SJSA1 (cell line): ENCODE data around the gene TMEM132E. TPM values are rescaled to one million over a fixed set of nuclear protein-coding genes. Genes with fewer than 3 reads are reported as not detected.

ENCODE experiments used
- DNase-seq, 2 experiments: peaks; one replicate each; pipeline ENCODE4 v3.0.0-alpha.2; 2015 to 2020; ENCODE audit warnings: low spot score in 2 of 2, low read depth in 1 of 2
- H3K27ac ChIP-seq: fragments of 250-450 bp; sonication (Bioruptor Pico); 2 replicates; pipeline ENCODE4 v1.5.1; 2020; ENCODE audit warnings: mild to moderate bottlenecking, moderate library complexity
- H3K27me3 ChIP-seq: fragments of 250-450 bp; sonication (Bioruptor Pico); replicated peaks from 2 replicates; pipeline ENCODE4 v1.5.1; 2020; ENCODE audit warnings: mild to moderate bottlenecking, moderate library complexity
- H3K36me3 ChIP-seq: fragments of 250-450 bp; sonication (Bioruptor Pico); 2 replicates; pipeline ENCODE4 v1.5.1; 2020; ENCODE audit warnings: mild to moderate bottlenecking
- H3K4me1 ChIP-seq: fragments of 250-450 bp; sonication (Bioruptor Pico); replicated peaks from 2 replicates; pipeline ENCODE4 v1.6.1; 2021; ENCODE audit warnings: mild to moderate bottlenecking
- H3K4me3 ChIP-seq: fragments of 250-450 bp; sonication (Bioruptor Pico); 2 replicates; pipeline ENCODE4 v1.5.1; 2020; ENCODE audit warnings: mild to moderate bottlenecking
- H3K9me3 ChIP-seq: fragments of 250-450 bp; sonication (Bioruptor Pico); replicated peaks from 2 replicates; pipeline ENCODE4 v1.5.1; 2020; ENCODE audit warnings: mild to moderate bottlenecking
- total RNA-seq: library from RNA; depleted of rRNA; stranded (reverse); fragments of >200 nt; shearing (Covaris generic); gene quantifications from 2 replicates; pipeline ENCODE4 v1.2.3, GENCODE V29; 2014

The TMEM132E gene
- total RNA-seq, 1 experiment from 2014 or later = 0.03 TPM

DNA sequence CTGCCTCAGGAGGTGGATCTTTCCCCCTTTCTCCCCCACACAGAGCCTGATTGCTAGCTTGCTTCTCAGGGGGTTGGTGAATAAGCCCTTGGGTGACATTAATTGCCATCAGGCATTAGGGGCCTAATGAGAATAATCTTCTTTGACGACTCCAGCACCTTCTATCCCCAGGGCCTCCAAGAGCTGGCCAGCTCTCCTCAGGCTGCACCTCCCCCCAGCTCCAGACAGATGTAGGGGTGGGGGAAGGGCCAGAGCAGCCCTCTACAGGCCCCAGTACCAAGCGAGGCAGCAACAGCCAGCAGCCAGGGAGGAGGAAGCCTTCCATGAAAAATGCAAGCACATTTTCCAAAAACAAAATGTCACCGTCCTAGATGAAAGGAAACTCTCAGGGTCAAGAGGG, 1.4 kb upstream of the TMEM132E start:
- Histone ChIP-seq H3K36me3 (no peaks in the 10 kb centered on the region), H3K27me3 (peaks cover 73% of the 10 kb centered on the region), H3K4me3 (no peak overlapping the region), H3K9me3 (no peaks in the 10 kb centered on the region), H3K27ac (no peak overlapping the region), H3K4me1 (peaks cover 7% of the 10 kb centered on the region; the same call in 1 of the 2 replicates)
- DNase-seq = no peak

DNA sequence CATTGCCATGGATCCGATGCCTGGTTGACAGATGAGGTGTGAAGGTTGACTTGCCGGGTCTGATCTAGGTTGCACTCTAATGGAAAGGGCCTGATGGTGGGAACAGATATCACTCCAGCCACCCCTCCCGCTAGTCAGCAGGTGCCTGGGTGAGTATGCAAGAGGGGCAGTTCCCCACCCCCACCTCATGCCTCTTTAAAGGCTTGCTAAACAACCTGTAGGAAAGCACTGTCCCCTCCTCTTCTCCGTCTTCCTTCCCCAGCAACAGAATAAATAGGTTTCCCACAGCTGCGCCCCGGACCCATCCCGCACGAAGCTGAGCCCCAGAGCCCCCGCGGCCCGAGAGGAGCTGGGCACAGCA, 746 bp upstream of the TMEM132E start:
- DNase-seq = no peak
- no peak overlapping the region for H3K4me3 ChIP-seq
- no peaks in the 10 kb centered on the region for H3K36me3 ChIP-seq
- H3K4me1 ChIP-seq = peaks cover 7% of the 10 kb centered on the region; the same call in 1 of the 2 replicates
- peaks cover 77% of the 10 kb centered on the region for H3K27me3 ChIP-seq
- no peaks in the 10 kb centered on the region for H3K9me3 ChIP-seq
- H3K27ac ChIP-seq = no peak overlapping the region

DNA sequence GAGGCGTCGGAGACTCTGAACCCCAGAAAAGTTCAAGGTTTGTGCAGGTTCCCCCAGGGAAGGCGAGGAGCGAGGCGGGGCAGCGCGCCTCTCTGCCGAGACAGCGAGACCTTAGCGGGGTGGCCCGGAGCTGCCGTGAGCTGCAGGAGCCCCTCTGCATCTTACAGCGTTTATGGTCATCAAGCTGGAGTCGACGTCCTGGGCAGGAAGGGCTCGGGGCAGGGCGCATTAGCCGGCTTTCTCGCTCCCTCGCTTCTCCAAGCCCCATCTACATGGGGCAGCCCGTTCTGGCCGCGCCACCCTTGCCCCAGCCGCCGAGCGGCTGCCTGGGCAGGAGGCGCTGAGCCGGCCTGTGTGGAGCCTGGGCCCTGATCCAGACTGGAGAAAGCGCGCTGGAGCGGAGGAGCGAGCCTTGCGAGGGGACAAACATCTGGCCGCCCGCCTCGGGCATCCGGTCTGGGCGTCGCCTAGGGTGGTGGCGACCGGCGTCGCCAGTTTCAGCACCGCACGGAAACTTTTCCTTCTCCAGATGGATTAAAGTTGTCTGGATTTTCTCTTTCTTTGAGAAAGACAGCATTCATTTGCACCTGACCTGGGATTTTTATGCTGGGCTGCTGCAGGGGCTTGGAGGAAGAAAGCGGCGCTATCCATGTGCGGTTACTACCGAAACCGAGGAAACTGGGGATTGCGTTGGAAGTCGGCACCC, 750 bp downstream of the TMEM132E start:
- no peak for DNase-seq
- H3K27me3 ChIP-seq = peaks cover 85% of the 10 kb centered on the region

DNA sequence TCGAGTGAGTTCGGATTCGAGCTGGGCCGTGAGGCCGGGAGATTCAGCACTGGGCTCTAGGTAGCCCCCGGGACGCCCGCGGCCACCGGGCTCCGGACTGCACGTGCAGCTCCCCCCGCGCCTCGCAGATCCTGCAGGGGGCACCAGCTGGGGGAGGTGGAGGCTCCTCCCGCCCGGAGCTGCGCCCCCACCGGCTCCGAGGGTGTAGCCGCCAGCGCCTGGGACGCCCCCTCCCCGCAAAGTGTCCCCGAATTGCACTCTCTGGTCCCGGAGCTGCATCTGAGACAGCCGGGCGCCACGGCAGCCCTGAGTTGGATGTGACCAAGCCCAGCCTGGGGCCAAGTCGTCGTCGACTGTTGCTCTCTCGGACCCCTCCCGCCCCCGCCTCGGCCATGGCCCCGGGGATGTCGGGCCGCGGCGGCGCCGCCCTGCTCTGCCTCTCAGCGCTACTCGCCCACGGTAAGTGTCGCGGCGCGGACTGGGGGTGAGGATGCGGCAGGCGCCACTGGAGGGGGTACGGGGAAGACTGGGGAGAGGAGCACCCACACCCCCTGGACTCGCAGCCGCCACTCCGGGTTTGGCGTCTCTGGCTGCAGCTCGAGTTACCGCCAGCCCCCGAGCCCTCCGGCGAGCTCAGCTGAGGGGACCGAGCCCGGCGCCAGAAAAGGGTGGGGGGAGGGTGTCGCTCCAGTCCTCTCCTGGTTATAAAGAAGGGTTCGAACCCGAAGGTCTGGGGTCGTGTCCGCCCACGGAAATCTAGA, 1.5 kb downstream of the TMEM132E start:
- no peak overlapping the region for H3K27ac ChIP-seq
- peaks cover 7% of the 10 kb centered on the region; the same call in 1 of the 2 replicates for H3K4me1 ChIP-seq
- DNase-seq = no peak
- H3K36me3 ChIP-seq = no peaks in the 10 kb centered on the region
- peaks cover 88% of the 10 kb centered on the region for H3K27me3 ChIP-seq
- H3K9me3 ChIP-seq = no peaks in the 10 kb centered on the region
- no peak overlapping the region for H3K4me3 ChIP-seq

More for the DNA sequence above, 750 bp downstream of the TMEM132E start:
- H3K36me3 ChIP-seq = no peaks in the 10 kb centered on the region
- H3K9me3 ChIP-seq = no peaks in the 10 kb centered on the region
- no peak overlapping the region for H3K4me3 ChIP-seq
- no peak overlapping the region for H3K27ac ChIP-seq
- H3K4me1 ChIP-seq = peaks cover 7% of the 10 kb centered on the region; the same call in 1 of the 2 replicates

DNA sequence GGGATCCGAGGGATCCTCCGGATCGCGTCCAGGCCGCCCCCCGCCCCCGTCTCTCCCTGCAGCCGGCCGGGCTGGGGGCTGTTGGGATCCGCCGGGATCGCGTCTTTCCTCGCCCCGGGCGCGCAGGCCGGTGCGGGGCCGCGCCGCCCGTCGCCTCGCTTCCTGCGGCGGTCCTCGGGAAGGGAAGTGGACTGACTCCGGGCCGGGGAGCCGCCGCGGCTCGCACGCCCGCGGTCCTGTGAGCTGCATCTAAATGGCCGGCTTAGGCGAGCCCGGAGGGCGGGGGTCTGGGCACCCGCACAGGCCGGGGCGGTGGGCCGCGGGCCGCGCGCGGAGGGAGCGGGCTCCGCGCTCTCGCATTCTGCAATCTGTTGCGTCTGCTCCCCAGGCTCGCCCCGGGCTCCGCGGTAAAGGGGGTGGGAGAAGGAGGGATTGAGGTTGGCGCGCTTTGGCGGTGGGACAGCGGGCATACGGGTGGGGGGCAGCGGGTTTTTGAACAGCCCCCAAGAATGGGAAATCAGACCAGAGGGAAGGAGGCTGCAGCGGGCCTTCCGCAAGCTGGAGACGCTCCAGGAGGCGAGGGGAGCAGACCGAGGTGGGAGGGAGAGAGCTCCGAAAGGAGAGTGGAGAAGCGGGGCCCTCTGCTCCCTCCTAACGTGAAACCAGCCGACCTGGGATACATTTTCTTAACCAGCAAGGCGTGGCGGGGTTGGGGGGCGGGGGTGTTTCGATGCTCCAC, 2.2 kb downstream of the TMEM132E start:
- Histone ChIP-seq H3K4me3 (no peak overlapping the region), H3K27me3 (peaks cover 83% of the 10 kb centered on the region), H3K27ac (no peak overlapping the region), H3K4me1 (peaks cover 7% of the 10 kb centered on the region; the same call in 1 of the 2 replicates), H3K9me3 (no peaks in the 10 kb centered on the region), H3K36me3 (no peaks in the 10 kb centered on the region)
- no peak for DNase-seq

DNA sequence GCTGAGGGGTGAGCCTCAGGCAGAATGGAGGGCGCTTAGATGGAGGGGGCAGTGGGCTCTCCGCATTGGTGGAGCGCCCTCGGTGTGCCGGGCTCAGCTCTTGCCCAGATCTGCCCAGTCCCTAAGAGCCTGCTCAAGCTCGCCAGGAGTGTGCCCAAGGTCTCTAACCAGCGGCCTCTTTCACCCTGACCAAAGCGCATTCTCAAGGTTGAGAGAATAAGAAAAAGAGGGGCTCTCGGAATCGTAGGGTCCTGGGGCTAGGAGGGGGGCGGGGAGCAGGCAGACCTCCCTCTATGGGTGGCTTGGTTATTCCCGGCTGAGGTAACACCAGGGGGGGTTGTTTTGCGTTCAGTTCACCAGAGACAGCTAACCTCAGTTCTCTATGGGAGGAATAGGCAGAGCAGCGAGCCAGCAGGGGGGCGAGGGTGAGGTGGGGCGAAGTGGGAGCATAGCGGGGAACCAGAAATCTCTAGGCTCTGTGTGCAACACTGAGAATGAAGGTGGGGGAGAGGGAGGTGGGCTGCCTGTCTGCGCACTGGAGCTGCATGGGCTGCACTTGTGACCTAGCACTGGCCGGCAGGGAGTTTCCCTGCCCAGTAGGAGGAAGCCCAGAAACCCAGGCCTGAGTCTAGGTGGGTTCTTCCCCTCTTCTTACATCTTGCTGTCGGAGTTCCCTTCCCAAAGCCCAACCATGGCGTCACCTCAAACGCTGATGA, 3.0 kb downstream of the TMEM132E start:
- Histone ChIP-seq H3K27me3 (peaks cover 76% of the 10 kb centered on the region), H3K4me1 (peaks cover 7% of the 10 kb centered on the region; the same call in 1 of the 2 replicates), H3K9me3 (no peaks in the 10 kb centered on the region), H3K27ac (no peak overlapping the region), H3K36me3 (no peaks in the 10 kb centered on the region), H3K4me3 (no peak overlapping the region)
- no peak for DNase-seq

DNA sequence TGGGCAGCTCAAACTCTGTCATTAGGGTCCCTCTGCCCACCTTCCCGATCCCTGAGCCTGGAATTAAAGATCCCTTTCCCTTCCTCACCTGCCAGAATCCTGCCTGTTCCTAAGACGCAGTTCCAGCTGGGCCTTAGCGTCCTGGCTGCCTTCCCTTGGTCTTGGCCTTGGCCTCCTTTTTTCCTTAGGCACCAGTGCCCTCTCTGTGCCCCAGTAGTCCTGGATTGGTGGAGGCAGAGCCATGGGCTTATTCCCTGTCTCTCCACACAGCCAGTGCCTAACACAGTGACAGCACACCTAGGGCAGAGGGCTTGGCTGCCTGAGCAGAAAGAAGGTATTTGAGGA, 3.5 kb downstream of the TMEM132E start:
- Histone ChIP-seq H3K27me3 (peaks cover 71% of the 10 kb centered on the region), H3K4me3 (no peak overlapping the region), H3K27ac (no peak overlapping the region), H3K9me3 (no peaks in the 10 kb centered on the region), H3K36me3 (no peaks in the 10 kb centered on the region), H3K4me1 (peaks cover 7% of the 10 kb centered on the region; the same call in 1 of the 2 replicates)
- DNase-seq = no peak

DNA sequence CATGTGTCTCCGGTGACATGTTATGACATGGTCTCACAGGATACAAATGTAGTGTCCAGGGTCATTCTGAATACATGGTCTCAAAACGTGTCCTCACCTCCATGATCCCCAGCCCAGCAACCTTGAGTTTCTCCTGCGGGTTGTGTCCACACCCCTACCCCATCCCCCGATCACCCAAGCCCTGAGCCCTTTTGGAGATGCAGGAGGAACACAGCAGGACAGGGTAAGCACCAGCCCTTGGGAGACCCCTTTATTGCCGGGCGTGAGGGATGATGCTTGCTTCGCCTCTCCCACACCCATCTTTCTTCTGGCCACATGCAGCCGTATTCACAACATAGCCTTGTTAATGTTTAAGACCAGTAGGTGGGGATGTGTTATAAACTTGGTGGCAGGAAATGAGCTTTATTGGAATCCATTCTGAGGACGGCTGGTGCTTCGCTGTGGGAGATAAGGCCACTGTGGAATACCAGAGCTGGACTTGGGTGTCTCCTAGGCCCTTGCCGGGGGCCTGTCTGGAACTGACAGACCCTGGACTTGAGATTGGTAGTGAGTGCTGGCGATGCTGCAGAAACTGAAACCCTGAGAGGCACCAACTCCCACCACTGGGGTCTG, 5.5 kb downstream of the TMEM132E start:
- DNase-seq = no peak
- H3K27me3 ChIP-seq = peaks cover 50% of the 10 kb centered on the region

DNA sequence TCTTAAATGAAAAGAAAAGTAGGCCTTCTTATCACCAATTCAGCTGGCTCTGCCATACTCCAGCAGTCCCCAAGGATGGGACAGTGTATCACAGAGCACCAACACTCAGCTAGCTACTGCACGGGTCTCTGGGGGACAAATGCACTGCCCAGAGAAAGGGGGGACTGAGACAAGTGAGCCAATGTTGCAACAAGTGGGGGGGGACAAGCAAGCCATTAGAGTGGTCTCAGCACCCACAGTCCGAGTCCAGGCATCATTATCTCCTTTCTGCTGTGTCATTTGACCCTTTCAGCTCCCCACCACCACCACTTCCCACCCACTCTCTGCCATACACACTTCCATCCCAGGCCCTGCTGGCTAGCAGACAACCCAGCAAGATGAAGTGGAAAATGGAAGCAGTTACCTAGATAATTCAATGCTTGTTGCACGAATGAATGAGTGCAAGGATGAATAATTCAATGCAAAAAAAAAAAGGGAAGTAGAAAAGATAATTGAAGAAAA, 7.0 kb downstream of the TMEM132E start:
- no peaks in the 10 kb centered on the region for H3K9me3 ChIP-seq
- H3K4me1 ChIP-seq = no peaks in the 10 kb centered on the region
- no peaks in the 10 kb centered on the region for H3K36me3 ChIP-seq
- no peak overlapping the region for H3K4me3 ChIP-seq
- H3K27me3 ChIP-seq = peaks cover 41% of the 10 kb centered on the region
- H3K27ac ChIP-seq = no peak overlapping the region
- no peak for DNase-seq

More for the DNA sequence above, 5.5 kb downstream of the TMEM132E start:
- no peaks in the 10 kb centered on the region for H3K36me3 ChIP-seq
- no peak overlapping the region for H3K4me3 ChIP-seq
- no peak overlapping the region for H3K27ac ChIP-seq
- H3K4me1 ChIP-seq = no peaks in the 10 kb centered on the region; the same call in 1 of the 2 replicates
- H3K9me3 ChIP-seq = no peaks in the 10 kb centered on the region

DNA sequence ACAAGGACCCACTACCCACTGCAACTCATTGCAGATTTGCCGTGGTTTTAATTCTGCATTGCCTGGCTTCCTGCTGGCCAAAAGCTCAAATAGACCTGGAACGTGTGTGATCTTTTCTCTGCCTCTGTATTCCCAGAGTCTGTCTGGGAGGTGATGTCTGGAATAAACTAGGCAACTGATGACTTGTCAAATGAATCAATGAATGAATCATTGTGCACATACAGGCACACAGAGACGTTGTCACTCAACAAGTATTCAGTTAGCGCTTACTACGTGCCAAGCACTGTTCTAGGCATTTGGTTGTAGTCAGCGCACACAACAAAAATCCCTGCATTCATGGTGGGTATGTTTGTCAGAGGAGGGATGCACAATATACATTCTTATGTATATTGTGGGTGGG, 8.9 kb downstream of the TMEM132E start:
- no peak for DNase-seq
- Histone ChIP-seq H3K27ac (no peak overlapping the region), H3K27me3 (peaks cover 26% of the 10 kb centered on the region), H3K36me3 (no peaks in the 10 kb centered on the region), H3K4me3 (no peak overlapping the region), H3K9me3 (no peaks in the 10 kb centered on the region), H3K4me1 (no peaks in the 10 kb centered on the region)

DNA sequence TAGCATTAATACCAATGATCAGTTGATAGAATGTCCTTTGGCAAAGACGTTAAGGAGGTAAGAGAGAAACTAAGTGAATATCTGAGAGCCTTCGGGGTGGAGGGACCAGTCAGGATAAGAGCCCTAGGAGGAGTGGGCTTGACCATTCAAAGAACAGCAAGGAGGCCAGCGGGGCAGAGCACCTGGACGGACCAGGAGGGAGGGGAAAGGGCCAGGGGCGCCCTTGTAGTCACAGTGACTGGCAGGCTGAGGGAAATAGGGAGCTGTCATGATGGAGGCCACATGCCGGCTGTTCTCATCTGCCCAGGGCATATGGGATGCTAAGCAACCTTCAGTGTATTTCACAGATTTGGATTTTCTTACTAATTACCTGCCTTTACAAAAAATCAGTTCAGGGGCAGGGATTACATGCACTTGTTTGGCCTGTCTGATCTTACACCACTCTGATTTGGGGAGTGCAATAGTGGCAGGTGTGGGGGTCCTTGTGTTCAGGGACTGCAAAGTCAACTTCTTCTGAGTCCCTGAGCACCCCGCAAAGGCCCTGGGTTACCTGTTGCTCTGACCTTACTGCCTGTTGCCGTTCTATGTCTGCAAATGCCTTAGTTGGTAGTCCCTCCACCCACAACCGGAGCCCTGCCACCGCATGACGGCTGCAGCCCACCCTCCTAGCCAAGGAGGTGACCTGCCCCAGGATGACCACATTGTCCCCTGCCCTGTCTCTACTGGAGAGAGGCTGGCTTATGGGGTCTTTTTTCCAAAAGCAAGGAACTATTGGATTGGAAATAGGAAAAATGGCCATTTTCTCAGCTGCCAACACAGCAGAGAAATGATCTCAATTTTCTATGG, 10.0 kb downstream of the TMEM132E start:
- H3K4me3 ChIP-seq = no peak overlapping the region
- no peak overlapping the region for H3K27ac ChIP-seq
- DNase-seq = no peak
- H3K4me1 ChIP-seq = no peaks in the 10 kb centered on the region
- no peaks in the 10 kb centered on the region for H3K9me3 ChIP-seq
- peaks cover 19% of the 10 kb centered on the region for H3K27me3 ChIP-seq
- H3K36me3 ChIP-seq = no peaks in the 10 kb centered on the region

DNA sequence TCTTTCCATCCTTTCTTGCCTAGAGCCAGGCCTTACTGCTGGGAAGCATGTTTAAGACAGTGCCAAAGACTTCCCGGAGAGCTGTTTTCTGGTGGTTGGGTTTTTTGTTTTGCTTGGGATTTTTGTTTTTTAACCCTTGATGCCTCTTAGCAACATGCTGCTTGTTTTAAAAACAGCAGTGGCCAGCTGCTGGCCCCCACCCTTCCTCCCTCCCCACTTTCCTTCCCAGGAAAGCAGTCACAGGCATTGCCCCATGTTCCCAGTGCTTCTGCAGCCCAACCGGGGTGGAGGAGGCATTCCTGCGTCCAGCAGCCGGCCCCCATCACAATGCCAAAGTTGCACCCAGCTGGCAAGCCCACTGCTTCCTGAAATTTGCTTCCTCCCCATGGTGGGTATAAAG, 12.6 kb downstream of the TMEM132E start:
- DNase-seq = no peak
- H3K27ac ChIP-seq = no peak overlapping the region
- H3K27me3 ChIP-seq = peaks cover 12% of the 10 kb centered on the region
- H3K4me3 ChIP-seq = no peak overlapping the region
- no peaks in the 10 kb centered on the region for H3K36me3 ChIP-seq
- H3K4me1 ChIP-seq = no peaks in the 10 kb centered on the region
- H3K9me3 ChIP-seq = no peaks in the 10 kb centered on the region
